ENCODE measurements around the gene CTAGE6. TPM values are rescaled to one million over a fixed set of nuclear protein-coding genes. Genes with fewer than 3 reads are reported as not detected.
"Not testable (repeated sequence)": the region's sequence is repeated elsewhere in the genome, so short reads cannot be mapped to it uniquely, and the experiment has no call there.

The CTAGE6 gene, protein sequence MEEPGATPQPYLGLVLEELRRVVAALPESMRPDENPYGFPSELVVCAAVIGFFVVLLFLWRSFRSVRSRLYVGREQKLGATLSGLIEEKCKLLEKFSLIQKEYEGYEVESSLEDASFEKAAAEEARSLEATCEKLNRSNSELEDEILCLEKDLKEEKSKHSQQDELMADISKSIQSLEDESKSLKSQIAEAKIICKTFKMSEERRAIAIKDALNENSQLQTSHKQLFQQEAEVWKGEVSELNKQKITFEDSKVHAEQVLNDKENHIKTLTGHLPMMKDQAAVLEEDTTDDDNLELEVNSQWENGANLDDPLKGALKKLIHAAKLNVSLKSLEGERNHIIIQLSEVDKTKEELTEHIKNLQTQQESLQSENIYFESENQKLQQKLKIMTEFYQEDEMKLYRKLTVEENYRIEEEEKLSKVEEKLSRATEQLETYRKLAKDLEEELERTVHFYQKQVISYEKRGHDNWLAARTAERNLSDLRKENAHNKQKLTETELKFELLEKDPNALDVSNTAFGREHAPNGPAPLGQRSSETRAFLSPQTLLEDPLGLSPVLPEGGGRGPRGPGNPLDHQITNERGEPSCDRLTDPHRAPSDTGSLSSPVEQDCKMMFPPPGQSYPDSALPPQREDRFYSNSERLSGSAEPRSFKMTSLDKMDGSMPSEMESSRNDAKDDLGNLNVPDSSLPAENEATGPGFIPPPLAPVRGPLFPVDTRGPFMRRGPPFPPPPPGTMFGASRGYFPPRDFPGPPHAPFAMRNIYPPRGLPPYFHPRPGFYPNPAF
- total RNA-seq, result 0.14 to 0.36 TPM in 2 of 3 replicates, not detected in the other

DNA sequence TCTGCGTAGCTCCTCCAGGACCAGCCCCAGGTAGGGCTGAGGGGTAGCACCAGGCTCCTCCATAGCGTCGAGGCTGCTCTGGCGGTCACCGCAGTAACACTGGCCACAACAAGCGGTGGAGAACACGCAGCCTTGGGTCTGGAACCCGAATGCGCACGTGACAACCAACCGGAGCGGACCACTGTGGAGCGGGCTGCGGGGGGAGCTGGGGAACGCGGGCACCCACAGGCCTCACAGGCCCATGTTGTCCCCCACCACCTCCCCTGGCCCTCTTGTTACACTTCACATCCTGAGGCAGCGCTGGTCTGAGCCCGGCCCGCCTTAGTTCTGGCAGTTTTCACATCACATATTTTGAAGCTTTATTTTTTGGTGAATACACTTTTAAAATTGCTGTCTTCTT is at the start of gene CTAGE6:
CTAGE6 (minus strand) TSS at position 101 of the 400 bp plus-strand sequence; CDS start at position 63, 38 bp downstream.
- not testable (repeated sequence) for H3K9me3 Mint-ChIP-seq; H3K27me3 Mint-ChIP-seq (ENCODE audit: low read depth); H3K27ac Mint-ChIP-seq; DNase-seq (ENCODE audit: low spot score in 2 of 2, unreplicated experiment in 2 of 2); H3K4me3 Mint-ChIP-seq; H3K4me1 Mint-ChIP-seq; H3K36me3 Mint-ChIP-seq

GRCh38 chr7:143806664-143807071 is 49.2 kb upstream of the CTAGE6 start:
- H3K9me3 Mint-ChIP-seq; H3K27me3 Mint-ChIP-seq (ENCODE audit: low read depth); H3K27ac Mint-ChIP-seq; H3K4me1 Mint-ChIP-seq; H3K36me3 Mint-ChIP-seq; H3K4me3 Mint-ChIP-seq; DNase-seq (ENCODE audit: low spot score in 2 of 2, unreplicated experiment in 2 of 2): not testable (repeated sequence)

DNA sequence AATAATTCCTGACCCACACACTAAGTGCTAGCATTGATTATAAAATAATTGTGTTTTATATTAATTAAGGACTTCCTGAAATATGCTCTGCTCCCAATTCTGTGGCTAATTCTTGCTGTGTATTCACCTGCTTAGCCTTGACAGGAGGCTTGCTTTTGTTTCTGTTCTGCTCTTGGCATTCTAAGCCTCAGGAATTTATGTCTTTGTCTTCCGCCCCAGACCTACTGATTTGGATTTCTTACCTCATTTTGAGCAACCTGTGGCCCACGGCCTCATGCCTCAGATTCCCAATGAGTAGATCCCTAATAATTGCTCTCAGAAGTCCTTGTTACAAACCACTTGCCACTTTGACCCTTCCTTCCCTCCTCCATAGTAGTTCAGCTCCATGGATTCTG is 40.4 kb upstream of the CTAGE6 start:
- not testable (repeated sequence) for DNase-seq (ENCODE audit: low spot score in 2 of 2, unreplicated experiment in 2 of 2); H3K27ac Mint-ChIP-seq; H3K4me3 Mint-ChIP-seq; H3K4me1 Mint-ChIP-seq; H3K36me3 Mint-ChIP-seq; H3K9me3 Mint-ChIP-seq; H3K27me3 Mint-ChIP-seq (ENCODE audit: low read depth)

DNA sequence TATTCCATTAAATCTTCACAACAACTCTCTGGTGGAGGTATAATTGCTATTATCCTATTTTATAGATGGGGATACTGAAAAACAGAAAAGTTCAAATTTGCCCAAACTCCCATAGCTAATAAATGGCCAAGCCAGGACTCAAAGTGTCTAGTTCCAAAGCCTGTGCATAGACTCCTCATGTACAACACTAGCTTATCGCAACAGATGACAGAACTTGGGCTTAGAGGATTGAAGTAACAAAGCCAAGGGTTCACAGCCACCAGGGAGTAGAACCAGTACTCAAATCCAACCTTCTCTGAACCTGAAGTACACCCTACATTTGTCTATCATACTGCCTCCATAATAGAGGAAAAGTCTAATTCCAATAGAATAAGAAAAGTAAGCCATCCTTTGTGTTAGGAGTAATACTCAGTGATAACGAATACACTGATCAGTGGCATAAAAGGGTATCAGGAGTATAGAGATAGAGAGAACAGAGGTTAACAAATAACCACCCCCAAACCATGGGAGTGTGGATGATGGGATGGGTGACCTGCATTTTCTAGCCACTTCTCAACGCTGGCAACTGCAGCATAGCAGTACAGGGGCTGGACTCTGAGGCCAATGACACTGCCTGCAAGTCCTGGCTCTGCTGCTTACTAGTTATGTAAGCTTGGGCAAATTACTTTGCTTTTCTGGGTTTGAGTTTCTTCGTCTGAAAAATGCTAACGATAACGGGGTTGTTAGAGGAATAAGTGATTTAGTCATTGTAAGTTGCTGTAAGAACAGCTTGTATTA is 39.8 kb upstream of the CTAGE6 start:
- not testable (repeated sequence) for H3K4me1 Mint-ChIP-seq; H3K4me3 Mint-ChIP-seq; H3K9me3 Mint-ChIP-seq; H3K27ac Mint-ChIP-seq; H3K36me3 Mint-ChIP-seq; H3K27me3 Mint-ChIP-seq (ENCODE audit: low read depth); DNase-seq (ENCODE audit: low spot score in 2 of 2, unreplicated experiment in 2 of 2)

GRCh38 chr7:143795653-143796052 is 38.2 kb upstream of the CTAGE6 start:
- not testable (repeated sequence) for H3K27ac Mint-ChIP-seq

DNA sequence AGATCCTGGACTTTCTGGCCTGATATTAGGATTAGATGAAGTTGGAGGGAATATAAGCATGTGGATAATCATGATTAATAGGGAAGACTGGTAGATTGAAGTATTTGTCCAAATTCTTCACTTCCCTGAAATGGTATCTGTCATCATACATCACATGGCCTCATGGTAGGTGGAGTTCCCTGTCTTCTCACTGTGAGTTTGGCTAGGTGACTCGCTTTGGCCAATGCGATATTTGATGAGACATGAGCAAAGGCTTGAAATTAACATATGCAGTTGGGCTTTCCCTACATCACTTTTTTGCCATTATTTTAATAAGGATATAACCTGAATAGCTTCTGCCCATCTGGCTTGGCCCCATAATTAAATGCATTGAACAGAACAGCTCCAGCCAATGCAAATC is 35.1 kb upstream of the CTAGE6 start:
- not testable (repeated sequence) for H3K4me3 Mint-ChIP-seq; H3K36me3 Mint-ChIP-seq; H3K4me1 Mint-ChIP-seq; H3K27ac Mint-ChIP-seq; H3K9me3 Mint-ChIP-seq; DNase-seq (ENCODE audit: low spot score in 2 of 2, unreplicated experiment in 2 of 2); H3K27me3 Mint-ChIP-seq (ENCODE audit: low read depth)

More at GRCh38 chr7:143795653-143796052, 38.2 kb upstream of the CTAGE6 start:
- H3K4me3 Mint-ChIP-seq; H3K36me3 Mint-ChIP-seq; H3K4me1 Mint-ChIP-seq; H3K27me3 Mint-ChIP-seq (ENCODE audit: low read depth); DNase-seq (ENCODE audit: low spot score in 2 of 2, unreplicated experiment in 2 of 2); H3K9me3 Mint-ChIP-seq: not testable (repeated sequence)

GRCh38 chr7:143785415-143786182 is 28.1 kb upstream of the CTAGE6 start:
- not testable (repeated sequence) for H3K4me3 Mint-ChIP-seq; H3K27me3 Mint-ChIP-seq (ENCODE audit: low read depth); H3K4me1 Mint-ChIP-seq; H3K9me3 Mint-ChIP-seq; H3K36me3 Mint-ChIP-seq; H3K27ac Mint-ChIP-seq; DNase-seq (ENCODE audit: low spot score in 2 of 2, unreplicated experiment in 2 of 2)

DNA sequence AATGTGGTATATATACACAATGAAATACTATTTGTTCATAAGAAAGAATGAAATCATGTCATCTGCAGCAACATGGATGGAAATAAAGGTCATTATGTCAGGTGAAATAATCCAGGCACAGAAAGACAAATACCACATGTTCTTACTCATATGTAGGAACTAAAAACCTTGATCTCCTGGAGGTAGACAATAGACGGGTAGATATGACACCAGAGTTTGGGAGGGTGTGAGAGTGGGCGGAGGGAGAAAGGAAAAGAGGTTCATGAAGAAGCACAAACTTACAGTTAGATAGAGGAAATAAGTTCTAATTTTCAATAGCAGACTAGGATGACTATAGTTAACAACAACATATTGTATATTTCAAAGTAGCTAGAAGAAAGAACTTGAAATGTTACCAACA is 22.1 kb upstream of the CTAGE6 start:
- not testable (repeated sequence) for DNase-seq (ENCODE audit: low spot score in 2 of 2, unreplicated experiment in 2 of 2); H3K4me3 Mint-ChIP-seq; H3K36me3 Mint-ChIP-seq; H3K27me3 Mint-ChIP-seq (ENCODE audit: low read depth); H3K4me1 Mint-ChIP-seq; H3K9me3 Mint-ChIP-seq; H3K27ac Mint-ChIP-seq

DNA sequence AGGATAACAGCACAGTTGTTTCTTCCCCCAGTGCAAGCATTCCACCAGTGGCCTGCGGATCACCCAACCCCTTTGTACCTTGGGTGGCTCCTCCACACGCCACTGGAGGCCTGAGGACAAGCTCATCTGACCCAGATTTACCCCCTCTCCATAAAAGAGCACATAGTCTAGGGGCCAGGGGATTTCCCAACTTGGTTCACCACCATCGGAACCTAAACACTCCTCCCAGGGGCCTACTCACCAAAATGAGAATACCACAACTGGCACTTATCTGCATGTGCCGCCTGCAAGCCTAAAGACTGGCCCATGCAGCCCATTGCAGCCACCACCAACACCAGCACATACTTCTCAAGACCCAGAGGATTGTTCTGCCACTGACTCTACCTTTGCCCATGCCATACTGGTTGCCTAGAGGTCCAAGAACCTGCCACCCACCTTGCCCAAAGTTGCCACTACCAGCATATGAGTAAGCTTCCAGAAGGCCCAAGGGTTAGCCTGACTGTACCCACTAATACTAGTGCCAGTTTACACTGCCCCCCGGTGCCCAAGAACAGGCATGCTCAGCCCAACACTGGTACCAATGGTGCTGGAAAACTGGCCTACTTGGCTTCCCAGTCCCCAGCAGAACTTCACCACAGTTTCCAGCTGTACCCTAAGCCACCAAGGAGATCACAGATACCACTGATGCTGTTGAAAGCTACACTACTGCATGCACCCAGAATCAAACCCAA is 15.4 kb upstream of the CTAGE6 start:
- H3K4me1 Mint-ChIP-seq; H3K9me3 Mint-ChIP-seq; H3K27me3 Mint-ChIP-seq (ENCODE audit: low read depth); H3K4me3 Mint-ChIP-seq; H3K36me3 Mint-ChIP-seq; DNase-seq (ENCODE audit: low spot score in 2 of 2, unreplicated experiment in 2 of 2); H3K27ac Mint-ChIP-seq: not testable (repeated sequence)

GRCh38 chr7:143767531-143767930 is 10.0 kb upstream of the CTAGE6 start:
- not testable (repeated sequence) for H3K27me3 Mint-ChIP-seq (ENCODE audit: low read depth); H3K36me3 Mint-ChIP-seq; H3K9me3 Mint-ChIP-seq; H3K4me1 Mint-ChIP-seq; H3K27ac Mint-ChIP-seq; H3K4me3 Mint-ChIP-seq; DNase-seq (ENCODE audit: low spot score in 2 of 2, unreplicated experiment in 2 of 2)

DNA sequence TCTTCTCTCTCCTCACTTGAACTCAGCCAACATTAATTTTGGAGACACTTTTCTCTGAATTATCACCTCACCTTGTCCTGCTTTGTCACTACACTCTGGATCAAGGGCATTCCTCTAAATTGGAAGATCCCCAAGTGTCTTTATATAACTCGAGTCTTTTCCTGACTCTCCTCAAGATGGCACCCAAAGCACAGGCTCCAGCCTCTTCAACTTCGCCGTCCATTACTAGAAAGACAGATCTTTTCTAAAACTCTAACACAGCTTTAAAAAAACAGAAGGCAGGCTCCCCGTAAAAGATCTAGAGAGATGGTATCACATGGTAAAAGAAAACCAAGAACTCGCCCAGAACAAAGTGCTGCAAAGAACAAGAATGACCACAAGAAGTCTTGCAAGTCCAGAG is 8.2 kb upstream of the CTAGE6 start:
- H3K4me1 Mint-ChIP-seq; H3K36me3 Mint-ChIP-seq; H3K4me3 Mint-ChIP-seq; H3K27ac Mint-ChIP-seq; H3K9me3 Mint-ChIP-seq; DNase-seq (ENCODE audit: low spot score in 2 of 2, unreplicated experiment in 2 of 2); H3K27me3 Mint-ChIP-seq (ENCODE audit: low read depth): not testable (repeated sequence)

DNA sequence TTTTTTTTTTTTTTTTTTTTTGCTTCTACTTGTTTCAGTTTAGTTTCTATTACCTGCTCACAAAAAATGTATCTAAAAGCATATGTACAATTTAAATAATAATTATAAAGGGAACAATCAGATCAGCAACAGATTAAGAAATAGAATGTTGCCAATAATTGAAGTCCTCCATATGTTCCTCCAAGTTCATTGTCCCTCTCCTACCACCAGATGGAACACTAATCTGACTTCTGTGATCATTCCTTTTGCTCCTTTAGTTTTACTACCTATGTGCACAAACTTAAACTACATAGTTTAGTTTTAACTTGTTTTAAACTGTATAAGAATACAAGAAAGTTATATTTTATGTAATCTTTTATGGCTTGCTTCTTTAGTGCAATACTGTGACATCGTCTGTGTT is 5.6 kb upstream of the CTAGE6 start:
- DNase-seq (ENCODE audit: low spot score in 2 of 2, unreplicated experiment in 2 of 2); H3K4me3 Mint-ChIP-seq; H3K27me3 Mint-ChIP-seq (ENCODE audit: low read depth); H3K27ac Mint-ChIP-seq; H3K9me3 Mint-ChIP-seq; H3K4me1 Mint-ChIP-seq; H3K36me3 Mint-ChIP-seq: not testable (repeated sequence)

GRCh38 chr7:143745340-143745739 is 12.2 kb downstream of the CTAGE6 start:
- H3K4me3 Mint-ChIP-seq; H3K4me1 Mint-ChIP-seq; H3K27ac Mint-ChIP-seq; H3K9me3 Mint-ChIP-seq; H3K36me3 Mint-ChIP-seq; DNase-seq (ENCODE audit: low spot score in 2 of 2, unreplicated experiment in 2 of 2); H3K27me3 Mint-ChIP-seq (ENCODE audit: low read depth): not testable (repeated sequence)

All from mesothelial cell of epicardium (in vitro differentiated cells).